Body of pancreas (tissue), 4 donors: Measurements from ENCODE around the gene CXorf51A. TPM values are rescaled to one million over a fixed set of nuclear protein-coding genes. Genes with fewer than 3 reads are reported as not detected.
"Not testable (repeated sequence)": the region's sequence is repeated elsewhere in the genome, so short reads cannot be mapped to it uniquely, and the experiment has no call there.

Source experiments
- ATAC-seq: fragments of 150-250 bp; one replicate; pipeline ENCODE4 v1.9.1; 2016
- DNase-seq, 4 donors: peaks; one replicate each; pipeline ENCODE4 v3.0.0-alpha.2; 2019
- H3K27ac ChIP-seq, 4 donors: fragments of 200-600 bp; sonication (generic); 1 replicate in 3 of 4; 2 replicates in 1 of 4; pipeline versions ENCODE4 v1.5.1 to v1.6.1; 2016 to 2019; ENCODE audit warnings: mild to moderate bottlenecking in 1 of 4, mixed read lengths in 1 of 4, moderate library complexity in 1 of 4
- H3K27me3 ChIP-seq, 2 donors: fragments of 200-600 bp; sonication (generic); one replicate each; pipeline ENCODE4 v1.6.0; 2016; ENCODE audit warnings: mild to moderate bottlenecking in 1 of 2
- H3K36me3 ChIP-seq, 2 donors: fragments of 200-600 bp; sonication (generic); replicated peaks in 1 of 2; 2 replicates each; pipeline ENCODE4 v1.5.1; 2016; ENCODE audit warnings: low read depth in 2 of 2; ENCODE audit not compliant: insufficient read depth in 1 of 2
- H3K4me1 ChIP-seq: fragments of 200-600 bp; sonication (generic); one replicate; pipeline ENCODE4 v1.6.0; 2016
- H3K4me3 ChIP-seq, 2 donors: fragments of 200-600 bp; sonication (generic); 1 replicate in 1 of 2; 2 replicates in 1 of 2; pipeline ENCODE4 v1.5.1; 2016 to 2019
- H3K9me3 ChIP-seq, 3 donors: fragments of 200-600 bp; sonication (generic); 1 replicate in 2 of 3; 2 replicates in 1 of 3; pipeline ENCODE4 v1.5.1; 2016
- POLR2A ChIP-seq, 3 donors: fragments of 450-650 bp; IDR thresholded peaks; one replicate each; pipeline ENCODE4 v1.6.1; 2016; ENCODE audit warnings: antibody characterized with exemption in 3 of 3, mild to moderate bottlenecking in 2 of 3
- WGBS, 2 donors: methylation state at CpG; one replicate each; pipeline ENCODE4 v1.1.5; 2017; 5-methylcytosine and 5-hydroxymethylcytosine counted together
- intact Hi-C: fragments of 100-400 bp; cut with DNase I; formaldehyde crosslinking; loops from one replicate; pipeline ENCODE4 v1.15.1; 2023
- total RNA-seq, 2 donors: library from RNA; depleted of rRNA; stranded (reverse); fragments of >200 nt; gene quantifications; one replicate each; pipeline ENCODE4 v1.1.0, GENCODE V29; 2016
- TF ChIP-seq, protein P1 (sequence below), 7 experiments: fragments of 450-650 bp in 4 of 7; fragments of 200-600 bp in 3 of 7; sonication (generic) in 3 of 7; IDR thresholded peaks; one replicate each; pipeline ENCODE4 v1.5.1; 2016 to 2019; ENCODE audit warnings: antibody characterized with exemption in 7 of 7

The CXorf51A gene
- not detected for total RNA-seq

DNA sequence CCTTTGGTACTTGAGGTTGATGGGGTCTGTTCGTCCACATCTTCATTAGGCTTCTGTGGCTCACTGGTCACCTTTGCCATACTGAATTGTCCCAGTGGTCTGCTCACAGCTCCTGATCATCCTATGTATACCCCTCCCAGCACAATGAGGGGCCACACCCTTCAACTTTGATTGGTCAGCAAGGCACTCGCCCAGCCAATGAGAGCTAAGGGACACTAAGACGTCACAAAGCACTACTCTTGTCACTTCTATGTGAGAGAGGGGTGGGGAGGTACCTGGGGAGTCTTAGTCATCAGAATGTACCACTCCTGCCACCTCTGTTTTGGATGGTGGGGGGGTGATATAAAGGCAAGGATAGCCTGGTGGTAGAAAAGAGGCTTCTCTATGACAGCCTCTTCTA, at the start of gene CXorf51A:
Gene CXorf51A, minus strand, starts transcription at position 101 of the 400 bp plus-strand sequence. Its CDS starts 21 bp downstream, at position 80.
- H3K9me3 ChIP-seq, DNase-seq, intact Hi-C loops, H3K4me3 ChIP-seq, H3K4me1 ChIP-seq, H3K36me3 ChIP-seq, H3K27ac ChIP-seq, H3K27me3 ChIP-seq, ATAC-seq: not testable (repeated sequence)
- no CpG with 5 or more reads among the region's 3 CpGs for WGBS, 2 donors

DNA sequence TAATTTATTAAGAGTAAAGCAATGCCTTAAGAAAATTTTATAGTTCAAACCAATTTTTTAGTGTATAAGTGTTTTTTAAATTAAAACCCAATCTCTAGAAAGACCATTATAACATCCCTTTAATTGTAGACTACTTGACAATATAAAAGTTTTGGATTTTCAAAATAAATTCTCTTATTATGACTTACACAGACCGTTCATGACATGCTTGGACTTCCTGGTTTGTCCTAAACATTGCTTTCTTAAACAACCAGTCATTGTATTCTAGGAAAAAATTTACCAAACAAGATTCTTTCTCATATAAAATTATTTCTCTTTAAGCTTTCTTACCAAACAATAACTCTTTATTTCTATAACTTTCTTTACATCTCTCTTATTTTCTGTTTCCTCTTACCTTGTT, 49.0 kb upstream of the CXorf51A start:
- TF ChIP-seq, protein P1, sequence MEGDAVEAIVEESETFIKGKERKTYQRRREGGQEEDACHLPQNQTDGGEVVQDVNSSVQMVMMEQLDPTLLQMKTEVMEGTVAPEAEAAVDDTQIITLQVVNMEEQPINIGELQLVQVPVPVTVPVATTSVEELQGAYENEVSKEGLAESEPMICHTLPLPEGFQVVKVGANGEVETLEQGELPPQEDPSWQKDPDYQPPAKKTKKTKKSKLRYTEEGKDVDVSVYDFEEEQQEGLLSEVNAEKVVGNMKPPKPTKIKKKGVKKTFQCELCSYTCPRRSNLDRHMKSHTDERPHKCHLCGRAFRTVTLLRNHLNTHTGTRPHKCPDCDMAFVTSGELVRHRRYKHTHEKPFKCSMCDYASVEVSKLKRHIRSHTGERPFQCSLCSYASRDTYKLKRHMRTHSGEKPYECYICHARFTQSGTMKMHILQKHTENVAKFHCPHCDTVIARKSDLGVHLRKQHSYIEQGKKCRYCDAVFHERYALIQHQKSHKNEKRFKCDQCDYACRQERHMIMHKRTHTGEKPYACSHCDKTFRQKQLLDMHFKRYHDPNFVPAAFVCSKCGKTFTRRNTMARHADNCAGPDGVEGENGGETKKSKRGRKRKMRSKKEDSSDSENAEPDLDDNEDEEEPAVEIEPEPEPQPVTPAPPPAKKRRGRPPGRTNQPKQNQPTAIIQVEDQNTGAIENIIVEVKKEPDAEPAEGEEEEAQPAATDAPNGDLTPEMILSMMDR (IDR thresholded peaks at IDR 0.05), result no peak
- TF ChIP-seq POLR2A (IDR thresholded peaks at IDR 0.05), result no peak
- no peaks in the 10 kb centered on the region for H3K36me3 ChIP-seq
- no peak for ATAC-seq
- no peaks in the 10 kb centered on the region for H3K27me3 ChIP-seq
- no peak overlapping the region for H3K27ac ChIP-seq
- no peak for DNase-seq
- WGBS, 2 donors, result 0 to 28% methylated on average over 1 of the region's 1 CpG
- H3K4me3 ChIP-seq, result no peak overlapping the region
- no peaks in the 10 kb centered on the region for H3K9me3 ChIP-seq
- H3K4me1 ChIP-seq, result no peaks in the 10 kb centered on the region
- intact Hi-C loops, result no loop called here

DNA sequence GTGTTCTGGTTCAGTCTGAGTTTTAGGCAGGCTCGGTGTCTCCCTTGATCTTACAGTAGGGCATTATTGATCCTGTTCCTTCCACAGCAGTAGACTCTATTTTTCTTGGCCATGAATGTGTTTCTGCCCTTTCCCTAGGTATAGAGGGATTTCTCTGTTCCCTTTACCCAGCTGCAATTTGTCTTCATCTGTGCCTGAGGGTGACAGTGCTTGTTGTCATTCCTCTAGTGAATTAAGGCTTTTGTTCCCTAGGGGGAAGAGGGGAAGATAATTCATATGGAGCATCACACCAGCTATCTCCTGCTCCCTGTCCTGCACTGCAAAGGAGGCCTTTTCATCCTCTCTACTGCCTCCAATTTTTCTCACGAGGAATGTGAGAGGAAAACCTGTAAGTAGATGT, 39.7 kb upstream of the CXorf51A start:
- WGBS, 2 donors, result 36 to 40% methylated on average over 2 of the region's 2 CpGs
- H3K27me3 ChIP-seq, result no peaks in the 10 kb centered on the region
- no peaks in the 10 kb centered on the region for H3K9me3 ChIP-seq
- no peak overlapping the region for H3K4me3 ChIP-seq
- H3K4me1 ChIP-seq, result no peaks in the 10 kb centered on the region
- TF ChIP-seq POLR2A (IDR thresholded peaks at IDR 0.05), result no peak
- TF ChIP-seq, protein P1 (IDR thresholded peaks at IDR 0.05), result no peak
- H3K36me3 ChIP-seq, result no peaks in the 10 kb centered on the region
- ATAC-seq (no peak), DNase-seq (no peak)
- no peak overlapping the region for H3K27ac ChIP-seq
- intact Hi-C loops, result no loop called here

DNA sequence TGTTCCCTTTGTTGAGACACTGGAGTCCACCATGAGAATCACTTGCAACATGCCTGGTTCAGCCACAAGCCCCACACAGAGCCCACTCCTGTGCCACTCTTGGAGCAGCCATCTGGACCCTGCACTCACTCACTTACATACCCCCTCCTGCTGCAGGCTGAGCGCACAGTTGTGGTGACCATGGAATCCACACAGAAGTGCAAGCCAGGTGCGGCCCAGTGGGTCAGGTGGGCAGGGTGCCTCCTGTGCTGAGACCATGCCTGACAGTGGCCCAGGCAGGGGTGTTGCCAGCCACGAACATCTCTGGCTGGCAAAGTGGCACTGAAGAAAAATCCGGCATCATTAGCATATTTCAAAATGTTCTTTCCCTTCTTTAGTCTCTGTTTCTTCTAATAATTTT, 17.4 kb upstream of the CXorf51A start:
- no peaks in the 10 kb centered on the region for H3K9me3 ChIP-seq
- H3K27ac ChIP-seq, result no peak overlapping the region
- no peak overlapping the region for H3K4me3 ChIP-seq
- WGBS, 2 donors, result 88 to 100% methylated on average over 2 to 4 of the region's 4 CpGs
- H3K4me1 ChIP-seq, result no peaks in the 10 kb centered on the region
- ATAC-seq (no peak), DNase-seq (no peak)
- TF ChIP-seq, protein P1 (IDR thresholded peaks at IDR 0.05), result no peak
- no peak for TF ChIP-seq POLR2A (IDR thresholded peaks at IDR 0.05)
- no peaks in the 10 kb centered on the region for H3K36me3 ChIP-seq
- no peaks in the 10 kb centered on the region for H3K27me3 ChIP-seq
- intact Hi-C loops, result no loop called here

DNA sequence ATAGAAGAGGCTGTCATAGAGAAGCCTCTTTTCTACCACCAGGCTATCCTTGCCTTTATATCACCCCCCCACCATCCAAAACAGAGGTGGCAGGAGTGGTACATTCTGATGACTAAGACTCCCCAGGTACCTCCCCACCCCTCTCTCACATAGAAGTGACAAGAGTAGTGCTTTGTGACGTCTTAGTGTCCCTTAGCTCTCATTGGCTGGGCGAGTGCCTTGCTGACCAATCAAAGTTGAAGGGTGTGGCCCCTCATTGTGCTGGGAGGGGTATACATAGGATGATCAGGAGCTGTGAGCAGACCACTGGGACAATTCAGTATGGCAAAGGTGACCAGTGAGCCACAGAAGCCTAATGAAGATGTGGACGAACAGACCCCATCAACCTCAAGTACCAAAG, 5.1 kb downstream of the CXorf51A start, which contains the start of gene CXorf51B:
Gene CXorf51B, plus strand, starts transcription at position 301 of the 400 bp plus-strand sequence. Its CDS starts 21 bp downstream, at position 322.
- WGBS, 2 donors, result no CpG with 5 or more reads among the region's 3 CpGs
- H3K27me3 ChIP-seq, H3K9me3 ChIP-seq, DNase-seq, intact Hi-C loops, H3K4me1 ChIP-seq, H3K36me3 ChIP-seq, ATAC-seq, H3K27ac ChIP-seq, H3K4me3 ChIP-seq: not testable (repeated sequence)

Other genes with a start within 250 kb of the CXorf51A start
- not detected for gene CXorf51B, start 5.0 kb downstream of the CXorf51A start, total RNA-seq